ENCODE measurements around the gene SMAD1.

- TF ChIP-seq CTCF (IDR thresholded peaks at IDR 0.05) (peak; percentile 89), ZNF416 (CRISPR knock-in tag; IDR thresholded peaks at IDR 0.05) (no peak), ZNF512 (CRISPR knock-in tag; IDR thresholded peaks at IDR 0.05; ENCODE audit: borderline replicate concordance) (no peak), CREB1 (CRISPR knock-in tag; IDR thresholded peaks at IDR 0.05) (no peak), IRF1 (CRISPR knock-in tag; IDR thresholded peaks at IDR 0.05) (no peak), GABPB1 (CRISPR knock-in tag; IDR thresholded peaks at IDR 0.05) (no peak), USF2 (CRISPR knock-in tag; IDR thresholded peaks at IDR 0.05) (no peak), TEAD4 (CRISPR knock-in tag; IDR thresholded peaks at IDR 0.05) (no peak), STAT6 (CRISPR knock-in tag; conservative IDR thresholded peaks at IDR 0.05; ENCODE audit: low read depth) (no peak)
Observed at GRCh38 chr4:145557720-145558119, 76.1 kb downstream of the SMAD1 start.
